WERI-Rb-1 (cell line): ENCODE measurements around the gene PLAGL2.

Experiments
- DNase-seq: peaks from one replicate; pipeline ENCODE4 v3.0.0-alpha.2; 2020
- H3K27ac ChIP-seq: fragments of 250-450 bp; sonication (Bioruptor Pico); 2 replicates; pipeline ENCODE4 v1.5.1; 2020; ENCODE audit warnings: mild to moderate bottlenecking, moderate library complexity
- H3K27me3 ChIP-seq: fragments of 250-450 bp; sonication (Bioruptor Pico); 2 replicates; pipeline ENCODE4 v1.5.1; 2021; ENCODE audit warnings: mild to moderate bottlenecking, low read depth, moderate library complexity; ENCODE audit not compliant: insufficient read depth, severe bottlenecking
- H3K36me3 ChIP-seq: fragments of 250-450 bp; sonication (Bioruptor Pico); 2 replicates; pipeline ENCODE4 v1.5.1; 2020; ENCODE audit warnings: mild to moderate bottlenecking, moderate library complexity
- H3K4me3 ChIP-seq: 2 replicates; pipeline ENCODE4 v1.5.1; 2011; ENCODE audit warnings: low read depth, mild to moderate bottlenecking, control low read depth, low read length
- H3K9me3 ChIP-seq: fragments of 250-450 bp; sonication (Bioruptor Pico); 2 replicates; pipeline ENCODE4 v1.5.1; 2021; ENCODE audit warnings: mild to moderate bottlenecking, moderate library complexity; ENCODE audit not compliant: severe bottlenecking
- CTCF ChIP-seq: IDR thresholded peaks from 2 replicates; pipeline ENCODE4 v1.5.1; 2011; ENCODE audit warnings: low read depth, mild to moderate bottlenecking, control low read depth, inconsistent platforms, low read length

PLAGL2 gene

GRCh38 chr20:32227744-32228688 is 20.5 kb upstream of the PLAGL2 start:
- peaks cover 45% of the 10 kb centered on the region for H3K36me3 ChIP-seq
- no peak overlapping the region for H3K27ac ChIP-seq
- no peak for DNase-seq
- H3K4me3 ChIP-seq, result no peak overlapping the region
- TF ChIP-seq CTCF, result no peak
- H3K9me3 ChIP-seq, result no peaks in the 10 kb centered on the region
- H3K27me3 ChIP-seq, result no peaks in the 10 kb centered on the region

- Histone ChIP-seq H3K27me3 (no peaks in the 10 kb centered on the region), H3K4me3 (no peak overlapping the region), H3K9me3 (no peaks in the 10 kb centered on the region), H3K27ac (no peak overlapping the region), H3K36me3 (peaks cover 44% of the 10 kb centered on the region)
- no peak for DNase-seq
- TF ChIP-seq CTCF, result no peak
These were observed 19.8 kb upstream of the PLAGL2 start for GRCh38 chr20:32227306-32227705.

GRCh38 chr20:32226391-32226790 is 18.8 kb upstream of the PLAGL2 start:
- Histone ChIP-seq H3K4me3 (no peak overlapping the region), H3K27me3 (no peaks in the 10 kb centered on the region), H3K36me3 (peaks cover 38% of the 10 kb centered on the region), H3K9me3 (no peaks in the 10 kb centered on the region), H3K27ac (no peak overlapping the region)
- no peak for DNase-seq
- TF ChIP-seq CTCF, result no peak

DNA sequence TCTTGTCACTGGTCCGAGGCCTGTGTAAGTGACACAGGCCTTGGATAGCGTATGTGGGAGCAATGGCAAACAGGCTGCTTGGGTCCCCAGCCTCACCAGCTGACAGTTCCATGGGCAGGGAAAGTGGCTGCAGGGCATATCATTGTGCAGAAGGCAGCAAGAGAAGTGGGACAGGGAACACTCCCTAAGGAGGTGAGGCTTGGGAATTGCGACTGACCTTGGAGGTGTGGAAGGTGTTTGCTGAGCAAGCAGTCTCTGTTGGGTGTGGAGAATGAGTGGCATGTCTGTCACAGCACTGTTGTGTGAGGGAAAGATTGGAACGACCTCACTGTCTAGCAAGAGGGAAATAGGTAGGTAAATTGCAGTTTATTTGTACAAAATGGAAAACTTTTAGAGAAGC is 16.9 kb upstream of the PLAGL2 start:
- Histone ChIP-seq H3K27ac (no peak overlapping the region), H3K4me3 (no peak overlapping the region), H3K36me3 (peaks cover 37% of the 10 kb centered on the region), H3K27me3 (no peaks in the 10 kb centered on the region), H3K9me3 (no peaks in the 10 kb centered on the region)
- TF ChIP-seq CTCF, result no peak
- DNase-seq, result no peak

- H3K9me3 ChIP-seq, result no peaks in the 10 kb centered on the region
- no peak overlapping the region for H3K4me3 ChIP-seq
- H3K27ac ChIP-seq, result peak overlapping the region; percentile 30
- H3K27me3 ChIP-seq, result no peaks in the 10 kb centered on the region
- peaks cover 45% of the 10 kb centered on the region for H3K36me3 ChIP-seq
- DNase-seq, result peak; percentile 29
- TF ChIP-seq CTCF, result no peak
These were observed 10.8 kb upstream of the PLAGL2 start for GRCh38 chr20:32218156-32218900.
